EL (cell line): Measurements from ENCODE around the gene PPP1R12B.
A peak's percentile ranks its signal among the peaks of the same experiment; 100 is the strongest.
"Not testable (repeated sequence)": the region's sequence is repeated elsewhere in the genome, so short reads cannot be mapped to it uniquely, and the experiment has no call there.

Source experiments
- DNase-seq: peaks from one replicate; pipeline ENCODE4 v3.0.0-alpha.2; 2016

PPP1R12B gene

GRCh38 chr1:202348005-202348508 is 442 bp upstream of the PPP1R12B start:
- no peak for DNase-seq

- peak; percentile 53 for DNase-seq
Observed at GRCh38 chr1:202349206-202349928, 868 bp downstream of the PPP1R12B start.

- no peak for DNase-seq
Observed at GRCh38 chr1:202351725-202352124, 3.2 kb downstream of the PPP1R12B start.

- DNase-seq = not testable (repeated sequence)
Observed at GRCh38 chr1:202352583-202353197, 4.2 kb downstream of the PPP1R12B start.

GRCh38 chr1:202355944-202356553 is 7.5 kb downstream of the PPP1R12B start:
- no peak for DNase-seq

GRCh38 chr1:202357506-202357905 is 9.0 kb downstream of the PPP1R12B start:
- no peak for DNase-seq

- no peak for DNase-seq
Observed at GRCh38 chr1:202361224-202361623, 12.7 kb downstream of the PPP1R12B start.

GRCh38 chr1:202361701-202362100 is 13.2 kb downstream of the PPP1R12B start:
- no peak for DNase-seq

- no peak for DNase-seq
Observed at GRCh38 chr1:202362212-202362611, 13.7 kb downstream of the PPP1R12B start.

- peak; percentile 19 for DNase-seq
Observed at GRCh38 chr1:202365092-202365815, 16.8 kb downstream of the PPP1R12B start.

GRCh38 chr1:202367271-202367670 is 18.8 kb downstream of the PPP1R12B start:
- no peak for DNase-seq

- not testable (repeated sequence) for DNase-seq
Observed at GRCh38 chr1:202370906-202371305, 22.4 kb downstream of the PPP1R12B start.

- no peak for DNase-seq
Observed at GRCh38 chr1:202374099-202374498, 25.6 kb downstream of the PPP1R12B start.

- DNase-seq = not testable (repeated sequence)
Observed at GRCh38 chr1:202375175-202375574, 26.7 kb downstream of the PPP1R12B start.

- DNase-seq = no peak
Observed at GRCh38 chr1:202376247-202376646, 27.7 kb downstream of the PPP1R12B start.

GRCh38 chr1:202379884-202380529 is 31.5 kb downstream of the PPP1R12B start:
- not testable (repeated sequence) for DNase-seq

- peak; percentile 10 for DNase-seq
Observed at GRCh38 chr1:202380535-202380934, 32.0 kb downstream of the PPP1R12B start.

GRCh38 chr1:202381867-202382266 is 33.4 kb downstream of the PPP1R12B start:
- DNase-seq = not testable (repeated sequence)

GRCh38 chr1:202395831-202396230 is 47.3 kb downstream of the PPP1R12B start:
- peak; percentile 59 for DNase-seq

- DNase-seq = no peak
Observed at GRCh38 chr1:202397256-202397655, 48.8 kb downstream of the PPP1R12B start.

GRCh38 chr1:202398439-202398838 is 49.9 kb downstream of the PPP1R12B start:
- not testable (repeated sequence) for DNase-seq

- not testable (repeated sequence) for DNase-seq
Observed at GRCh38 chr1:202401771-202402170, 53.3 kb downstream of the PPP1R12B start.

- not testable (repeated sequence) for DNase-seq
Observed at GRCh38 chr1:202403381-202403780, 54.9 kb downstream of the PPP1R12B start.
